Body of pancreas (tissue), 4 donors: ENCODE results near the gene ADGRD1.

Experiments
- POLR2A ChIP-seq, 3 donors: fragments of 450-650 bp; IDR thresholded peaks; one replicate each; pipeline ENCODE4 v1.6.1; 2016; ENCODE audit warnings: antibody characterized with exemption in 3 of 3, mild to moderate bottlenecking in 2 of 3
- TF ChIP-seq, protein P1 (sequence below), 7 experiments: fragments of 450-650 bp in 4 of 7; fragments of 200-600 bp in 3 of 7; sonication (generic) in 3 of 7; IDR thresholded peaks; one replicate each; pipeline ENCODE4 v1.5.1; 2016 to 2019; ENCODE audit warnings: antibody characterized with exemption in 7 of 7

DNA sequence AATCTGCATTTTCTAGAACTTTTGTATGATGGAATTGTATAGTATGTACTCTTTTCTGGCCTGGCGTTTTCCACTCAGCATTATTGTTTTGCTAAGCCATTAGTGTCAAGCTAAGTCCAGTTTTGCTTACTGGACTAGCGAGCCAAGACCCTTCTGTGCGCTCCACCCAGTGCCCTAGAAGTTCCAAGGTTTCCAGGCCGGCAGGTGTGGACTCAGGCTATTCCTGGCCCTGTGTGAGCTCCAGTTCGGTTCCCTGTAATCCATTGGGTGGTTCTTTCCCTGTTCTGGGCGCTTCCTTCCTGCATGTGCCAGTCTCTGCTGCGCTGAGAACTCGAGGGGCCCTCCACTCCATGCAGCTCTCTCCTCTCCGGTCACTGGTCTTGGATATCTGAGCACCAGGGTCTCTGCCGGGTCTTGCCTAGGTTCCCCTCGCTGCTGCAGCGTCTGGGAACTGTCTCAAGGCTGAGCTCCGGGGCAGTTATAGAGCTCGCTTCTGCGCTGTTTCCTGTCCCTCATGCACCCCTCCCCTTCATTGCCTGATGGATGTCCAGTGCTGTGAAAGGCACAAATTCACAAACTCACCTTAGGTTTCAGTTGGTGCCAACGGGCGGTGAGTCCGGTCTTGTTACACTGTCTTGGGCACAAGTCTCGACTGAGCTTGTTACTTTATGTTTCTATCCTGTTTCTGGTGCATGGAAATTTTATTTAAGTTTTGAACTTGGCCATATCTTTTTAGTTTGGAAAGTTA lies 100.8 kb downstream of the ADGRD1 start:
- TF ChIP-seq, protein P1, sequence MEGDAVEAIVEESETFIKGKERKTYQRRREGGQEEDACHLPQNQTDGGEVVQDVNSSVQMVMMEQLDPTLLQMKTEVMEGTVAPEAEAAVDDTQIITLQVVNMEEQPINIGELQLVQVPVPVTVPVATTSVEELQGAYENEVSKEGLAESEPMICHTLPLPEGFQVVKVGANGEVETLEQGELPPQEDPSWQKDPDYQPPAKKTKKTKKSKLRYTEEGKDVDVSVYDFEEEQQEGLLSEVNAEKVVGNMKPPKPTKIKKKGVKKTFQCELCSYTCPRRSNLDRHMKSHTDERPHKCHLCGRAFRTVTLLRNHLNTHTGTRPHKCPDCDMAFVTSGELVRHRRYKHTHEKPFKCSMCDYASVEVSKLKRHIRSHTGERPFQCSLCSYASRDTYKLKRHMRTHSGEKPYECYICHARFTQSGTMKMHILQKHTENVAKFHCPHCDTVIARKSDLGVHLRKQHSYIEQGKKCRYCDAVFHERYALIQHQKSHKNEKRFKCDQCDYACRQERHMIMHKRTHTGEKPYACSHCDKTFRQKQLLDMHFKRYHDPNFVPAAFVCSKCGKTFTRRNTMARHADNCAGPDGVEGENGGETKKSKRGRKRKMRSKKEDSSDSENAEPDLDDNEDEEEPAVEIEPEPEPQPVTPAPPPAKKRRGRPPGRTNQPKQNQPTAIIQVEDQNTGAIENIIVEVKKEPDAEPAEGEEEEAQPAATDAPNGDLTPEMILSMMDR (IDR thresholded peaks at IDR 0.05): no peak
- TF ChIP-seq POLR2A (IDR thresholded peaks at IDR 0.05): no peak
